NCI-H1930 (cell line): ENCODE measurements around the gene IL13.
A peak's percentile ranks its signal among the peaks of the same experiment; 100 is the strongest.

Experiments
- DNase-seq, 2 experiments: peaks; one replicate each; lab custom pipeline; 2025; lab: John Stamatoyannopoulos, UW

IL13 gene

GRCh38 chr5:132655821-132656773, 1.9 kb upstream of the IL13 start:
- DNase-seq: peak in 1 of 2 experiments; percentile 3

- DNase-seq: no peak
Measured at GRCh38 chr5:132656774-132657355, 1.1 kb upstream of the IL13 start.

- DNase-seq: no peak
Measured at GRCh38 chr5:132658381-132659302, 669 bp downstream of the IL13 start.

- no peak for DNase-seq
Measured at GRCh38 chr5:132659598-132660493, 1.9 kb downstream of the IL13 start.

- DNase-seq: no peak
Measured at GRCh38 chr5:132661231-132662003, 3.4 kb downstream of the IL13 start.

GRCh38 chr5:132662004-132662401, 4.0 kb downstream of the IL13 start:
- DNase-seq: no peak

GRCh38 chr5:132662925-132663770, 5.2 kb downstream of the IL13 start:
- no peak for DNase-seq

GRCh38 chr5:132663771-132664695, 6.1 kb downstream of the IL13 start:
- DNase-seq: no peak

- DNase-seq: no peak
Measured at GRCh38 chr5:132664696-132665209, 6.8 kb downstream of the IL13 start.

GRCh38 chr5:132665574-132666080, 7.7 kb downstream of the IL13 start:
- no peak for DNase-seq

GRCh38 chr5:132666310-132667123, 8.5 kb downstream of the IL13 start:
- DNase-seq: no peak

GRCh38 chr5:132667309-132667708, 9.3 kb downstream of the IL13 start:
- DNase-seq: no peak

- DNase-seq: no peak
Measured at GRCh38 chr5:132667761-132668705, 10.1 kb downstream of the IL13 start.

GRCh38 chr5:132668706-132669454, 10.9 kb downstream of the IL13 start:
- no peak for DNase-seq

- no peak for DNase-seq
Measured at GRCh38 chr5:132669455-132669820, 11.5 kb downstream of the IL13 start.
